ENCODE results near the gene VAPA.

The VAPA gene

GRCh38 chr18:9984080-9984479, 70.3 kb downstream of the VAPA start:
- DNase-seq: no peak

- DNase-seq: no peak
These were observed 71.8 kb downstream of the VAPA start for GRCh38 chr18:9985641-9986040.

- DNase-seq: no peak
These were observed 72.5 kb downstream of the VAPA start for GRCh38 chr18:9986156-9986930.

- DNase-seq: peak in 1 of 2 experiments; percentile 52
These were observed 73.5 kb downstream of the VAPA start for GRCh38 chr18:9987345-9987744.

GRCh38 chr18:9987931-9988330, 74.1 kb downstream of the VAPA start:
- peak; percentile 69 to 90 for DNase-seq

GRCh38 chr18:9988665-9989064, 74.8 kb downstream of the VAPA start:
- DNase-seq: no peak

GRCh38 chr18:9989481-9989880, 75.7 kb downstream of the VAPA start:
- no peak for DNase-seq

GRCh38 chr18:9991011-9992000, 77.5 kb downstream of the VAPA start:
- DNase-seq: no peak

GRCh38 chr18:9992300-9992972, 78.6 kb downstream of the VAPA start:
- no peak for DNase-seq

- no peak for DNase-seq
These were observed 79.2 kb downstream of the VAPA start for GRCh38 chr18:9992973-9993520.

GRCh38 chr18:9993521-9994025, 79.8 kb downstream of the VAPA start:
- no peak for DNase-seq

GRCh38 chr18:9994026-9994570, 80.3 kb downstream of the VAPA start:
- DNase-seq: no peak

GRCh38 chr18:9994701-9995235, 81.0 kb downstream of the VAPA start:
- DNase-seq: no peak

- no peak for DNase-seq
These were observed 81.8 kb downstream of the VAPA start for GRCh38 chr18:9995631-9996030.

- no peak for DNase-seq
These were observed 82.3 kb downstream of the VAPA start for GRCh38 chr18:9996094-9996493.

- DNase-seq: no peak
These were observed 83.9 kb downstream of the VAPA start for GRCh38 chr18:9997711-9998110.

GRCh38 chr18:9998330-9998729, 84.5 kb downstream of the VAPA start:
- no peak for DNase-seq

- DNase-seq: no peak
These were observed 88.5 kb downstream of the VAPA start for GRCh38 chr18:10002280-10002679.

GRCh38 chr18:10003281-10003680, 89.5 kb downstream of the VAPA start:
- no peak for DNase-seq

GRCh38 chr18:10003866-10004265, 90.0 kb downstream of the VAPA start:
- DNase-seq: no peak

- DNase-seq: peak; percentile 22 to 60
These were observed 92.6 kb downstream of the VAPA start for GRCh38 chr18:10006311-10006893.
